ACHN (cell line): ENCODE data around the gene ARHGAP10.

Experiments
- DNase-seq: peaks from one replicate; pipeline ENCODE4 v3.0.0-alpha.2; 2015
- in situ Hi-C: cut with HindIII; loops from 2 replicates; pipeline ENCODE4 v1.10.0; 2017; ENCODE audit warnings: low sequenced_read_pairs, low pct_ligation_motif_present, low pct_unique_long_range_greater_than_20kb

The ARHGAP10 gene

GRCh38 chr4:147948336-147948735 is 216.4 kb downstream of the ARHGAP10 start:
- in situ Hi-C loops, result no loop called here
- DNase-seq, result no peak

DNA sequence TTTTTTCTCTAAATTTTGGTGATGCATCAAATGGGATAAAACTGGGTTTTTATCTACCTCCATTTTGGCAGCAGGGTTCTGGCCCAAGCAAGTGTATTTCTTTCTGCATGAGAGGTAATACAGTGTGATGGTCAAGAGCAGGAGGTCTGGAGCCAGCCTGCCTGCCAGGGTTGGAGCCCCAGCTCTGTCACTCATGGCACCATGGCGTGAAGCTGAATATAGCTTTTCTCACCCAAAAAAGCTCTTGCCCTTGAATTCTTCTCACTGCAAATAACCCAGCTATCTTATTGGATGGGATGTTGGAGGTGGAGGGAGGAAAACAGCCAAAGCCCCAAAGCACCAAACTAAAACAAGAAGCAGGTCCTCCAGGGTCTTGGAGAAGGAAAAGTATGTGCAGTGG is 218.4 kb downstream of the ARHGAP10 start:
- in situ Hi-C loops, result no loop called here
- no peak for DNase-seq

DNA sequence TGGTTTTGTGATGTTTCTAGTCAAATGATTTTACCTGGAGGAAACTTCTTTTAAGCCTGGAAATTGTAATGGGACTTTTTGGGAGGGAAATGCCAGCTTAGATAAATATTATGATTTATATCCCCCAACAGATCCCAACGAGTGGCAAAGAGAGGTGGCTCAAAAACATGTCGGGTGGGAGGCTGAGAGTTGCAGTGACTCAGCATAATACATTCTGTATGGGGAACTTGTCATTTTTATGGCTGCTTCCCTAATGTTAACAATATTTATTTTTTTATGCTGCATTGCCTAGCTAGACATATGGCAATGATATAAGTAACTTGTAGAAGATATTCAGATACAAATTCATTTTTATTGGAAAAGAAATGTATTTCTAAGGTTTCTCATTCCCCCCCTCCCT is 219.0 kb downstream of the ARHGAP10 start:
- in situ Hi-C loops, result no loop called here
- no peak for DNase-seq

- in situ Hi-C loops, result no loop called here
- DNase-seq, result no peak
Measured at GRCh38 chr4:147954850-147955249, 223.0 kb downstream of the ARHGAP10 start.

DNA sequence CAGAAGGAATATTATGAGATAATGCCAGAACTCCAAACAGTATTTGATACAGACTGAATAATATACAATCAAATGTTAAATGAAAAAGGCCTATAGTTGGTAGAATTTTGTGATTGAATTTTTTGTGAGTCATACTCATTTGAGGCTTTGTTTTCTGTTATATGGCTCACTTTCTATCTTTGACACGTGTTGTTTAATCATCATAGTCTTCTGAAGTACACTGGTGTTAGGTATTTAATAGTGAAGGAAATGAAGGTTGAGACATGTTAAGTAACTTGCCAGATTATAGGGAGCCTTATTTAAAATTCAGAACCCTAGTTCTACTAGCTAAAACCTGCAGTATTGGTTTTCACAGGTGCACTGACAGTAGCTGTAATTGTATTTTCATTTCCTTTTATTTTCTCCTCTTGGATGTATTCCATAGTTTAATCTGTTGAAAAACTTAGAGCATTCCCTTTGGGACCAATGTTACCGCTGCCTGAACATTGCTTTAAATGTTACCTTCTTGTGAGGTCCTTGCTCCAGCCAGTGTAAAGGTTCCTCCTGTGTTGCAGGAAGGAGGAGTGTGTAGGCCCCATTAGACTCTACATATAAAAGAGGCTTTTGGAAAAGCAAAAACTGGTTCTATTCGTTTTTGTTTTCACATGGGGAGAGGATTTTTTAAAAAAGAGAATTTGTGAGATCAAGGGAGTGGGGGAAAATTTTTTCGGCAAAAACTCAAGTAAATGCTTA is 224.1 kb downstream of the ARHGAP10 start:
- in situ Hi-C loops, result no loop called here
- DNase-seq, result no peak

GRCh38 chr4:147957446-147957845 is 225.6 kb downstream of the ARHGAP10 start:
- no peak for DNase-seq
- in situ Hi-C loops, result no loop called here

DNA sequence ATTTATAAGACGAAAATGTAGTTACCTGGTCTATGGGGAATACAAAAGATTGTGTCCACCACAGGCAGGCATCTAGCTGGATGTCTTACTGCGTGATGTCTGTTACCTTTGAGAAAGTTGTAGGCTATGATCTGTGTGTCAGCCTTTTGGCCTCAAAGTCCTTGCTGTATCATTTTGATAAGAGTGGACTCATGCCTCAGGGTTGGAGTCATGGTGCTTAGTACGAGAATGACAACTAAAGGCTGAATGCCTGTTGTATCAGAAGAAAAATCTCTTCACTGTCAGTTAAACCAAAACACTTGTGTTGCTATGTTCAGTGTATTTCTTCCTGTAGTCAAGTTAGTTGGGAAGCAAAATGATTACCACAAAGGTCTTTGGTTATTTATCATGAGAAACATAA is 226.2 kb downstream of the ARHGAP10 start:
- DNase-seq, result no peak
- in situ Hi-C loops, result no loop called here

DNA sequence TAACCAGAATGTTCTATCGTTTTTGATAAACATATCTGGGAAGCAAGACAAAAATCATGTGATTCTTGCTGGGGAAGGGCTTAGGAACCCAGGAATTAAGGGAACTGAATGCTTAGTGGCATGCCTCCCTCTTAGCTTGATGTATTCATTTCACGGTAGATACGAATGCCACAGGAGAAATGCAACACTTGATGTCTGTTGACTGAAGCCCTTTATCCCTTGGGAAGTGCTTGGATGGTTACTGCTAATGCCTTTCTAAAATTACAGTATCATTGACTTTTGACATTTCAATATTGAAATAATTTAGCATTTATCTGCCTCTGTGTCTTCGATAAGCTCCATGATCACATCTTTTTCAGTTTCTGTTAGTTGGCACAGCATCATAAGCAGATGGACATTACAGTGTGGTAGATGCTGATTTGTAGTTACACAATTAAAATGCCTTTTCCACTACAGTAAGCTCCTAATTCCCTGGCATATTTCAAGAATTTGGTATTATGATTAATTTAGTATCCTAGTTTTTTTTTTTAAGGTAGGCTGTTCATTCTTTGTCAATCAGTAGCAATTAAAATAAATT is 226.7 kb downstream of the ARHGAP10 start:
- in situ Hi-C loops, result no loop called here
- DNase-seq, result no peak

DNA sequence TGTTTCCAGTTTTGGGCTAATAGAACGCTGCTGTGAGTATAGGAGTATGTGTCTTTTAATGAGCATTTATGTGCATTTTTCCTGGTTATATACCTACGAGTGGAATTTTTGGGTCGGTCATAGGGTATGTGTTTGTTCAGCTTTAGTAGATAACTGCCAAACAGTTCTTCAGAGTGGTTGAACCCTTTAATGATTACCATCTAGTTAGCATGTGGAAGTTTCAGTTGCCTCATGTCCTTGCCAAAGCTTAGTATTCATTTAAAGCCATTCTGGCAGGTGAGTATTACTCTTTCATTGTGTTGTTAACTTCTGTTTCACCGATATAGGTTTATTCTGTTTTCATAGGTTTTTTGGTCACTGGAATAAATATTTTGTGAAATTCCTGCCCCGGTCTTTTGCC is 229.1 kb downstream of the ARHGAP10 start:
- in situ Hi-C loops, result no loop called here
- no peak for DNase-seq

DNA sequence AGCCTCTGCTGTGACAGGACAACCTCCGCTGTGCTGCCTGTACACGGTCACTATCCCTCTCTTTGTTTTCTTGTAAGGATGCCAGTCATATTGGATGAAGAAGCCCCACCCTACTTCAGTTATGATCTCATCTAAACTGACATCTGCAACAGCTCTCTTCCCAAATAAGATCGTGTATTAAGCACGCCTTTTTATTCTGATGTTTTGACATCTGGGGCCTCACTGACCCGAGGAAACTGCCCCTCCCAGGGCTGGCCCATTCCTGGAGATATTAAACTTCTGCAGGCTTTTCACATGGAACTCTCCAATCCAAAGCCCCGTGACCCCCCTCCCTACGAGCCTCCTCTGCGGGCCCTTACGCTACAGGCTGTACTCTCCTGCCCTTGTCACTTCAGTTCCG is 232.0 kb downstream of the ARHGAP10 start:
- in situ Hi-C loops, result no loop called here
- no peak for DNase-seq

DNA sequence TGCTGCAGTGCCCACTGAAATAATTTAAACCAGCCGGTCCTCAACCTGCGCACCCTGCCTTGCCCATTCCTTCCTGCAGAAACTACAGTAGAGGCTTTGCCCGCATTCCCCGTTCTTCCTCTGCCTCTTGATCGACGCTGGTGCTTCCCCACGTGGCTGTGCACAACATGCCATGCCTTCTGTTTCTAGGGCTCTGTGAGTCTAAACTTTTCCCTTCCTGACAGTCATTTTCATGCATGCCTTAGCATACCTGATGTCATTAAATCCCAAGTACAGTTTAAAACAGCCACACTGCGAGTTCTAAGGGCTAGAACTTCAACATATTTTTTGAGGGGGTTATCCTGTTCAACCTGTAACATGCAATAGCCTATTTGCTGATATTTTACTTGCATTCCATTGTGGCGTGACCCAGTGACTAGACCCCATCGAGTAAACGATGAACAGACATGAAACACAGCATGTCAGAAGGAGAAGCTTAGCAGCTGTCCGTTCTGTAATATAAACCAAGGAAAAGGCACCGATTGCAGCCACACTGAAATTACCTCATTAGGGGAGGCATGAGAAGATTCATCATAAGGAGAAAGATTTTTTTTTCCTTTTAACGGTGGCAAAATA is 232.5 kb downstream of the ARHGAP10 start:
- no peak for DNase-seq
- in situ Hi-C loops, result no loop called here

DNA sequence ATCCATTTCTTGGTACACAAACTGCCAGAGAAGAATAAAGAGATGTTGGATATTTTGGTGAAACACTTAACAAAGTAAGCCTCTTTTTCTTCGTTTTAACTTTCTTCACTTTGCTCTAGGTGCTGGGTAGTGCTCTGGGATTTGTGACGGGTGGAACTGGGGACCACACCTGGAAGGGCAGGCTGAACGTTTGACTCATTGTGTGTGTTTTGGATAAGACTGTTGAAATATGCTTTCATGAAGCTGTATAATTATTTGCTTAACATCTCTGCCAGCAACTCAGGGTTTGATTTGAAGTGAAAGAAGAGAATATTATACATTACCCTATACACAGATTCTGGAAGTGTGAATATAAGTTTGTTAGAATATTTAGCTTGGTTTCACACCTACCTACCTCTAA is 233.2 kb downstream of the ARHGAP10 start:
- DNase-seq, result no peak
- in situ Hi-C loops, result no loop called here

GRCh38 chr4:147965873-147966272 is 234.0 kb downstream of the ARHGAP10 start:
- in situ Hi-C loops, result no loop called here
- no peak for DNase-seq

DNA sequence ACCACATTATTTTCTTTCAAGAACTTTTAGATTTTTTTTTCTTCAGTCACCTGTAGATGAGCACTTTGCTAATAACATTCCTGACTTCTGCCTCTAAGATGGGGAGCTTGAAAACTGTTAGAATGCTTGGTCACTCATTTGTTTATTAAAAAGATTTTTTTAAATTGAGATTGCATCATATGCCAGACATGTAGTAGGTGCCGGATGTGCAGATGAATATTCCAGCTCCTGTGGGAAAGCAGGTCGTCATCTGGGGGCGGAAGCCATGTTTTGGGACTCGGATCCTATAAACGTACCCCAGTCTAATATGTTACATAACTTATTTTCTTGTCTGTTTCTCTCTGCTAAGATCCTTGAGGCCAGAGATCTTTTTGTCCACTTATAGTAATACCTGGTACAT is 236.8 kb downstream of the ARHGAP10 start:
- DNase-seq, result no peak
- in situ Hi-C loops, result no loop called here

DNA sequence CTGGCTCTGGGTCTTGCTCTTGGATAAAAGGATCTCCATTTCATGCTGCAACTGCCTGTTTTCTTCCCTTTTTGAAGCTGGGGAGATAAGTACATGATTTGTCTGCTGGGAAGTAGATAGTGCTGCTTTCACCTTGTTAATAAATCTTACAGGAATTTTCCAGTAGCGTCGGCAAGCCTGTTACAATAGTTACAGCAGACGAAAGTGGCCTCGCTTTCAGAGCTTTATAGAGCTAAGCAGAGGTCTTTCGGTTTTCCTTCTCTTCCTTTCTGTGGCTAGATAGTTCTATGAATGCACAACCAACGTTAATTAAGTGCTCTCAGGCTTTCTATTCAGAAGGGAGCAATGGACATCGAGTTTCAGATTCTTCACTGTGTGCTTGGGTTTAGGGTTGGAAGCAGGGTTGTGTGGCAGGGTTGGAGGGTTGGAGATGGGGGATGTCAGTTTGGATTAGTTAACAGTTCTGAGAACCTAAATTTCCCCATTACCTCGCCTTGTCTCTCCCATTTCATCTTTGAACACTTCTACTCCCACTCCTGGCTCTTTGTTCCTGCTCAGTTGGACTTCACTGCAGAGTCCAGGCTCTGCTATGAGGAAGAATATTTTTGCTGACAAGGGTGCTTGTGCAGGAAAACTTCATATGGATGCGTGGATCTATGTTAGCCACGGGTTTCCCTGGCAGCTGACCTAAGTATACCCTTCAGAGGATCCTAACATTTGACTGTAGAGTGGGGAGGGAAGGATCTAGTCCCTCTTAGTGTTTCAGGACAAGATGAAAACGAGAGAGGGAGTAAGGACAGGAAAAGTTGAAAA is 237.9 kb downstream of the ARHGAP10 start:
- in situ Hi-C loops, result no loop called here
- no peak for DNase-seq

DNA sequence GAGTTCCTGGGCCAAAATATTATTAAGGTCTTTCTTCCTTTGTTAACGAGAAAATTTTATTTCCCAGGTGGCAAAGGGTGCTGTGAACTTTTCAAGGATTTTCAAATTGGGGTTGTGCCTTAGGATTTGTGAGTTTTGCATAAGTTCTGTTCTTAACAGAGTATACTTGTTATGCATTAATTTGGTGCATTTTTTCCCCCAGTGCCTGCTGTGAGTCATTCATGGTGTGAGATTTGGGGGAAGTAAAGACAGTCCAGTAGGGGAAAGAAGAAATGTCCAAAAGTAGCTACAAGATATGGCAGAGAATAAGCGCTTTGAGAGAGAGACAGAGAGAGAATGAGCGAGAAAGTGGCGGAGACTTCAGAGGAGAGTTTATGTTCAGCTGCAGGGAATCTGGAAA is 239.2 kb downstream of the ARHGAP10 start:
- DNase-seq, result no peak
- in situ Hi-C loops, result no loop called here

- in situ Hi-C loops, result no loop called here
- no peak for DNase-seq
Measured at GRCh38 chr4:147975325-147975724, 243.4 kb downstream of the ARHGAP10 start.

GRCh38 chr4:147975933-147976928 is 244.3 kb downstream of the ARHGAP10 start:
- DNase-seq, result no peak
- in situ Hi-C loops, result no loop called here
